AG04450 (cell line): Measurements from ENCODE around the gene PCMT1. TPM values are rescaled to one million over a fixed set of nuclear protein-coding genes. Genes with fewer than 3 reads are reported as not detected.

ENCODE experiments used
- CTCF ChIA-PET: fragments of 300-600, 350-600 bp; formaldehyde crosslinking; extraction: SDS; loops from one replicate; lab custom pipeline; 2022; ENCODE audit warnings: antibody characterized with exemption, inconsistent platforms; lab: Charles Lee
- POLR2A ChIA-PET: fragments of 350-600 bp; formaldehyde crosslinking; extraction: SDS; loops from one replicate; lab custom pipeline; 2021; ENCODE audit warnings: antibody characterized with exemption, inconsistent platforms; lab: Yijun Ruan, JAX
- DNase-seq: peaks from one replicate; pipeline ENCODE4 v3.0.0-alpha.2; 2011; ENCODE audit warnings: low read depth, low spot score
- H3K27ac ChIP-seq: one replicate; pipeline ENCODE4 v1.5.1; 2012; ENCODE audit warnings: low read depth, low read length, control low read depth
- H3K27me3 ChIP-seq: one replicate; pipeline ENCODE4 v1.6.0; 2012; ENCODE audit warnings: low read length; ENCODE audit not compliant: control insufficient read depth, insufficient read depth
- H3K4me3 ChIP-seq: 2 replicates; pipeline ENCODE4 v1.5.1; 2011; ENCODE audit warnings: mild to moderate bottlenecking, low read depth, low read length, control low read depth
- H3K9me3 ChIP-seq: 2 replicates; pipeline ENCODE4 v1.5.1; 2012; ENCODE audit warnings: low read length; ENCODE audit not compliant: control insufficient read depth, insufficient read depth
- polyA plus RNA-seq: library from polyadenylated mRNA; depleted of rRNA; stranded (reverse); fragments of >200 nt; gene quantifications from 2 replicates; pipeline ENCODE4 v1.2.3, GENCODE V29; 2011
- TF ChIP-seq, protein P1 (sequence below): IDR thresholded peaks from 2 replicates; pipeline ENCODE4 v1.5.1; 2011; ENCODE audit warnings: low read depth, low read length, control low read depth, inconsistent platforms

Gene PCMT1
- polyA plus RNA-seq, 1 experiment: 96.2 TPM

DNA sequence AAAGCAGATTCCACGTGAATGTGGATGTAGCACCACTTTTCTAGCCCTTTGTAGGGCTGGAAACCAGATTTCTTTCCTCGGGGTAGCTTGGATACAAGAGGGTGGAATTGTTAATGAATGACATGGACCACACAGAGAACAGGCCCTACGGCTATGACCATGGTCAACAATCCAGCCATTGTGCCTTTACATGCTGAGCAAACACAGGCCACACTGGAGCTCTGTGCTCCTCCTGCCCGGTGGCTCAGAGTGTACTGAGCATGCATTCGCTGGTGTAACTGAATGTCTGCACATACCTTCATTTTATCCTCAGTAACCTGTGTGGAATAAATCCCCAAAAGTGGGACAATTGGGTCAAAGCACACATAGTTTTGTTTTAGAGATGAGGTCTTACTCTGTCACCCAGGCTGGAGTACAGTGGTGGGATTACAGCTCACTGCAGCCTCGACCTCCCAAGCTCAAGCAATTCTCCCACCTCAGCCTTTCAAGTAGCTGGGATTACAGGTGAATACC is 81.8 kb downstream of the PCMT1 start:
- TF ChIP-seq, protein P1, sequence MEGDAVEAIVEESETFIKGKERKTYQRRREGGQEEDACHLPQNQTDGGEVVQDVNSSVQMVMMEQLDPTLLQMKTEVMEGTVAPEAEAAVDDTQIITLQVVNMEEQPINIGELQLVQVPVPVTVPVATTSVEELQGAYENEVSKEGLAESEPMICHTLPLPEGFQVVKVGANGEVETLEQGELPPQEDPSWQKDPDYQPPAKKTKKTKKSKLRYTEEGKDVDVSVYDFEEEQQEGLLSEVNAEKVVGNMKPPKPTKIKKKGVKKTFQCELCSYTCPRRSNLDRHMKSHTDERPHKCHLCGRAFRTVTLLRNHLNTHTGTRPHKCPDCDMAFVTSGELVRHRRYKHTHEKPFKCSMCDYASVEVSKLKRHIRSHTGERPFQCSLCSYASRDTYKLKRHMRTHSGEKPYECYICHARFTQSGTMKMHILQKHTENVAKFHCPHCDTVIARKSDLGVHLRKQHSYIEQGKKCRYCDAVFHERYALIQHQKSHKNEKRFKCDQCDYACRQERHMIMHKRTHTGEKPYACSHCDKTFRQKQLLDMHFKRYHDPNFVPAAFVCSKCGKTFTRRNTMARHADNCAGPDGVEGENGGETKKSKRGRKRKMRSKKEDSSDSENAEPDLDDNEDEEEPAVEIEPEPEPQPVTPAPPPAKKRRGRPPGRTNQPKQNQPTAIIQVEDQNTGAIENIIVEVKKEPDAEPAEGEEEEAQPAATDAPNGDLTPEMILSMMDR: no peak
- DNase-seq: no peak
- POLR2A ChIA-PET: no interaction called here
- Histone ChIP-seq H3K27me3 (no peaks in the 10 kb centered on the region), H3K9me3 (peaks cover 4% of the 10 kb centered on the region; the same call in 1 of the 2 replicates), H3K27ac (peak overlapping the region; percentile 34), H3K4me3 (no peak overlapping the region)
- CTCF ChIA-PET: interaction anchor here (0.8 to 1.0 kb wide), 4 partner anchors 9 to 95 kb away, joined by 3 to 4 read pairs (median 3); no protein-coding TSS in a partner anchor

DNA sequence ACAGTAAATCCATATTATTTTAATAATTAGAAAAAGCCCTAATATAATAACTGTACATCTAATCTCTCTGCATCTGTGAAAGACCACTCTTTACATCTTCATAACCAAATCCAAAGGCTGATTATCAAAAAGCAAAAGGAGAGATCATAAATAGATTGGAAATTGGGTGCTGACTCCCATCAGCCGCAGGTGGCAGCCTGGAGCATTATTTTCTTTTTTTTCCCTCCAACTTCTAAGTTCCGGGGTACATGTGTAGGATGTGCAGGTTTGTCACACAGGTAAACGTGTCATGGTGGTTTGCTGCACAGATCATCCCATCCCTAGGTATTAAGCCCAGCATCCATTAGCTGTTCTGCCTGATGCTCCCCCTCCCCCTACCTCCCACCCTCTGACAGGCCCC is 84.1 kb downstream of the PCMT1 start:
- ChIA-PET CTCF (interaction anchor here (0.5 to 3.1 kb wide), 15 partner anchors 8 to 167 kb away, joined by 3 to 22 read pairs (median 5); no protein-coding TSS in a partner anchor), POLR2A (no interaction called here)
- H3K27me3 ChIP-seq: no peaks in the 10 kb centered on the region
- no peak overlapping the region for H3K4me3 ChIP-seq
- no peak for DNase-seq
- H3K27ac ChIP-seq: no peak overlapping the region
- TF ChIP-seq, protein P1: no peak
- H3K9me3 ChIP-seq: peaks cover 4% of the 10 kb centered on the region; the same call in 1 of the 2 replicates

DNA sequence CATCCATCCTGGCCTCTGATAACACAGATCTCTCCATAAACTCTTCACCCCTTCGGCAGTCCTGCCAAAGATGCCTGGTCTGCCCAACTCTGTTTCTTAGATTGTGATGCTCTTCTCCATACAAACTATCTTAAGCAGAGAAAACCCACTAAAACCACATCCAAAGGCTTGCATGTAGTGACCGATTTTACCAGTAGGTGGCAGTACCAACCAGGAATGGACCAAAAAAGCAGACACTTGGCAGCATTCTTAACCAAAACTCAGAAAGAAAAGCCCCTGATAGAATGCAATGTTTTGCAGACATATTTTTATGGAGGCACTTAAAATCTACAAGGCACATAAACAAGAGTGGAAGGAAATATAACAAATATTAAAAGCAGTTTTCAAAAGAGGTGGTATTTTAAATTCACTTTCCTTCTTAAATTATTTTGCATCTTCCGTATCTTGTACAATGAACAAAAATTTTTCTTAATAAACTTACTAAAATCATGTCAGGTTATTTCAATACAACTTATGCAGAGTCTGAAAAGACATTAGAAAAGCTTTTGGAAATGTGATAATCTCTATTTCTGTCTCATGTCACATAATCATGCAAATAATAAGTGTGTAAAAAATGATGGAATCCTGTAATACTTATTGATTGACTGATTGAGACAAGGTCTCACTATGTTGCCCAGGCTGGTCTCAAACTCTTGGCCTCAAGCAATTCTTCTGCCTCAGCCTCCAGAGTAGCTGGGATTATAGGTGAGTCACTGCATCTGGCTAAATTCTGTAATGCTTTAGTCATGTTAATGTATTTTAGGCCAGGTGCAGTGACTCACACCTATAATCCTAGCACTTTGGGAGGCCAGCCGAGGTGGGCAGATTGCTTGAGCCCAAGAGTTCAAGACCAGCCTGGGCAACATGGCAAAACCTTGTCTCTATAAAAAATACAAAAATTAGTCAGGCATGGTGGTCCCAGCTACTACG is 85.3 kb downstream of the PCMT1 start:
- ChIA-PET POLR2A (no interaction called here), CTCF (interaction anchor here (0.7 to 3.1 kb wide), 20 partner anchors 9 to 92 kb away, joined by 3 to 22 read pairs (median 4); no protein-coding TSS in a partner anchor)
- Histone ChIP-seq H3K4me3 (no peak overlapping the region), H3K9me3 (peaks cover 4% of the 10 kb centered on the region; the same call in 1 of the 2 replicates), H3K27me3 (no peaks in the 10 kb centered on the region), H3K27ac (peak overlapping the region; percentile 31)
- DNase-seq: no peak
- TF ChIP-seq, protein P1: peak; percentile 93

DNA sequence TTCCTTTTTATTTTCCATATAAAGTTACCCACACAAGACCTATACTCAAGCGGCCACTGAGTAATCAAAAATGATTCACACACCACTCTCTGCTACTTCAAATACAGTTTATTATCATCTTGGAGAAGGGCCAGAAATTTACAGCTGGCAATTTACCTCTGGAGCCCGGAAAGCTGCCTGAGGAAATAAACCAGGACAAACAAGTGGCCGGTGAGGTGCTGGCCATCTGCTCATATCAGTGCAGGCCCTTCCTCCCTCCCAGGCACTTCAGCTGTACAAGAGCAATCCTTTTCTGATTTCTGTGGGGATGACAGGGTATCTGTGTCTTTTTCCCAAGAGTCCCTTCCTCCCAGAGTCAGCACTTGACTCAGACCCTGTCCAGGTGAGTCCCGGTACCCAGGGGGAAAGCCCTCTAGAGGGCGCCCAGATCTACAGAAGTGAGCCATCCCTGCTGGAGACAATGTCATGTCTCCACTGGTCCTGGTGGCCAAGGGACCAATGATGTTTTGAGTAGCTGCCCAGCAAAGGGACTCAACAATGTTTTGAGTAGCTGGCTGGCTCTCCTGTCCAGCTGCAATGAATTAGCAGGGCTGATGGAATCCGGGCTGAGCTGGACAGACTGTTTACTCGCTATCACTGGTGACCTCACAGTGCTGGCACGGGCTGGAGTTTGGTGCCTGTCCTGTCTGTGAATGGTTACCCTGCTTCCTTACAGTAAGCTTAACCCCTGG is 91.0 kb downstream of the PCMT1 start:
- TF ChIP-seq, protein P1: peak; percentile 42
- Histone ChIP-seq H3K9me3 (no peaks in the 10 kb centered on the region), H3K4me3 (no peak overlapping the region), H3K27me3 (no peaks in the 10 kb centered on the region), H3K27ac (peak overlapping the region; percentile 92)
- DNase-seq: peak; percentile 70
- POLR2A ChIA-PET: interaction anchor here (0.5 to 1.0 kb wide), 6 partner anchors 11 to 1486 kb away, joined by 3 to 4 read pairs (median 3); no protein-coding TSS in a partner anchor
- CTCF ChIA-PET: interaction anchor here (0.6 to 3.2 kb wide), 8 partner anchors 9 to 1560 kb away, joined by 3 to 12 read pairs (median 4); no protein-coding TSS in a partner anchor
